ACHN (cell line): ENCODE results near the gene WNT3A.
A peak's percentile ranks its signal among the peaks of the same experiment; 100 is the strongest.

Source experiments
- DNase-seq: peaks from one replicate; pipeline ENCODE4 v3.0.0-alpha.2; 2015
- in situ Hi-C: cut with HindIII; loops from 2 replicates; pipeline ENCODE4 v1.10.0; 2017; ENCODE audit warnings: low sequenced_read_pairs, low pct_ligation_motif_present, low pct_unique_long_range_greater_than_20kb

Gene WNT3A

GRCh38 chr1:227998374-227999055 lies 8.3 kb upstream of the WNT3A start:
- DNase-seq: no peak
- in situ Hi-C loops: no loop called here

GRCh38 chr1:227999056-227999930 lies 7.5 kb upstream of the WNT3A start:
- in situ Hi-C loops: no loop called here
- DNase-seq: peak; percentile 84

GRCh38 chr1:228000416-228000815 lies 6.4 kb upstream of the WNT3A start:
- in situ Hi-C loops: no loop called here
- DNase-seq: no peak

- DNase-seq: no peak
- in situ Hi-C loops: no loop called here
These were observed 5.8 kb upstream of the WNT3A start for GRCh38 chr1:228000836-228001563.

GRCh38 chr1:228001738-228002535 lies 4.9 kb upstream of the WNT3A start:
- DNase-seq: no peak
- in situ Hi-C loops: no loop called here

- DNase-seq: no peak
- in situ Hi-C loops: no loop called here
These were observed 4.0 kb upstream of the WNT3A start for GRCh38 chr1:228002792-228003191.

- in situ Hi-C loops: no loop called here
- no peak for DNase-seq
These were observed 3.1 kb upstream of the WNT3A start for GRCh38 chr1:228003461-228004330.

GRCh38 chr1:228004331-228004855 lies 2.4 kb upstream of the WNT3A start:
- in situ Hi-C loops: no loop called here
- peak; percentile 32 for DNase-seq

GRCh38 chr1:228004856-228005462 lies 1.8 kb upstream of the WNT3A start:
- in situ Hi-C loops: no loop called here
- no peak for DNase-seq

GRCh38 chr1:228005511-228006033 lies 1.2 kb upstream of the WNT3A start:
- no peak for DNase-seq
- in situ Hi-C loops: no loop called here

- no peak for DNase-seq
- in situ Hi-C loops: no loop called here
These were observed 588 bp upstream of the WNT3A start for GRCh38 chr1:228006034-228006785.

GRCh38 chr1:228007049-228007800 lies 427 bp downstream of the WNT3A start:
- in situ Hi-C loops: no loop called here

GRCh38 chr1:228007801-228008341 lies 1.1 kb downstream of the WNT3A start:
- no peak for DNase-seq
- in situ Hi-C loops: no loop called here

More at GRCh38 chr1:228007049-228007800, 427 bp downstream of the WNT3A start:
- no peak for DNase-seq

GRCh38 chr1:228008391-228009115 lies 1.8 kb downstream of the WNT3A start:
- in situ Hi-C loops: no loop called here

More at GRCh38 chr1:228008391-228009115, 1.8 kb downstream of the WNT3A start:
- no peak for DNase-seq
